A673 (cell line): ENCODE measurements around the gene SLC2A4. TPM values are rescaled to one million over a fixed set of nuclear protein-coding genes. Genes with fewer than 3 reads are reported as not detected.
A peak's percentile ranks its signal among the peaks of the same experiment; 100 is the strongest.

ENCODE experiments used
- BruUV-seq: library from RNA; stranded (reverse); fragments of 400-500 nt; replicated peaks from 2 replicates; lab custom pipeline; 2021; lab: Mats Ljungman, UMichigan
- CTCF ChIA-PET: fragments of 300-600 bp; sonication (Branson Sonifier 250); formaldehyde crosslinking; loops from one replicate; lab custom pipeline; 2022; ENCODE audit warnings: antibody characterized with exemption; lab: Charles Lee
- POLR2A ChIA-PET: fragments of 300-600 bp; sonication (Branson Sonifier 250); formaldehyde crosslinking; loops from one replicate; lab custom pipeline; 2022; ENCODE audit warnings: antibody characterized with exemption; ENCODE audit not compliant: low non-redundant PET; lab: Charles Lee
- DNase-seq: peaks from one replicate; pipeline ENCODE4 v3.0.0-alpha.2; 2015; ENCODE audit warnings: low spot score
- H3K27ac ChIP-seq: fragments of 200-600 bp; sonication (generic); 2 replicates; pipeline ENCODE4 v1.5.1; 2016; ENCODE audit warnings: mixed run types, low read depth, mild to moderate bottlenecking, mixed read lengths, antibody characterized with exemption, low read length; ENCODE audit not compliant: poor library complexity, severe bottlenecking
- H3K27me3 ChIP-seq: fragments of 200-600 bp; sonication (generic); replicated peaks from 2 replicates; pipeline ENCODE4 v1.6.1; 2017; ENCODE audit warnings: mixed run types, low read depth, mild to moderate bottlenecking, mixed read lengths, antibody characterized with exemption, low read length; ENCODE audit not compliant: insufficient read depth, poor library complexity
- H3K36me3 ChIP-seq: fragments of 200-600 bp; sonication (generic); 2 replicates; pipeline ENCODE4 v1.6.1; 2016; ENCODE audit warnings: mixed run types, mild to moderate bottlenecking, mixed read lengths, antibody characterized with exemption, low read length; ENCODE audit not compliant: insufficient read depth, poor library complexity, severe bottlenecking
- H3K4me1 ChIP-seq: fragments of 200-600 bp; sonication (generic); 2 replicates; pipeline ENCODE4 v1.6.1; 2017; ENCODE audit warnings: mixed run types, mild to moderate bottlenecking, mixed read lengths, antibody characterized with exemption, low read length; ENCODE audit not compliant: insufficient read depth, poor library complexity, severe bottlenecking
- H3K4me3 ChIP-seq: fragments of 200-600 bp; sonication (generic); 2 replicates; pipeline ENCODE4 v1.5.1; 2016; ENCODE audit warnings: low read depth, mixed run types, mild to moderate bottlenecking, mixed read lengths, low read length; ENCODE audit not compliant: poor library complexity, severe bottlenecking
- H3K9me3 ChIP-seq: fragments of 200-600 bp; sonication (generic); 2 replicates; pipeline ENCODE4 v1.6.1; 2016; ENCODE audit warnings: mixed run types, low read depth, mild to moderate bottlenecking, mixed read lengths, antibody characterized with exemption, low read length; ENCODE audit not compliant: poor library complexity, severe bottlenecking
- CTCF ChIP-seq: fragments of 300-800, 200-600 bp; sonication (generic); conservative IDR thresholded peaks from 2 replicates; pipeline ENCODE4 v1.5.1; 2017; ENCODE audit warnings: low read depth, mild to moderate bottlenecking, antibody characterized with exemption, low read length, moderate library complexity, mixed read lengths
- EZH2 ChIP-seq: fragments of 200-600 bp; sonication (generic); IDR thresholded peaks from 2 replicates; pipeline ENCODE4 v1.6.1; 2017; ENCODE audit warnings: borderline replicate concordance, low read depth, mild to moderate bottlenecking, mixed read lengths, antibody characterized with exemption, low read length; ENCODE audit not compliant: poor library complexity, severe bottlenecking
- intact Hi-C: fragments of 100-400 bp; cut with micrococcal nuclease; formaldehyde crosslinking; loops from one replicate; pipeline ENCODE4 v1.10.0; 2022; ENCODE audit not compliant: unreplicated experiment
- total RNA-seq: library from RNA; stranded (reverse); gene quantifications from 2 replicates; pipeline ENCODE4 v1.2.3, GENCODE V29; 2021

Gene SLC2A4
- total RNA-seq, 1 experiment from 2014 or later: 0.67 TPM

GRCh38 chr17:7294614-7295153, 13.2 kb downstream of the SLC2A4 start, which contains the start of gene YBX2:
Gene YBX2 (minus strand): TSS chr17:7294639. CDS start chr17:7294500, 139 bp downstream.
- Histone ChIP-seq H3K27ac (no peak within 1 kb of the TSS), H3K27me3 (no peaks in the 10 kb centered on the region), H3K9me3 (no peaks in the 10 kb centered on the region), H3K36me3 (no peaks in the 10 kb centered on the region), H3K4me1 (peaks cover 22% of the 10 kb centered on the region), H3K4me3 (peak within 1 kb of the TSS; percentile 30)
- ChIA-PET CTCF (no interaction called here), POLR2A (no interaction called here)
- TF ChIP-seq EZH2 (no peak), CTCF (no peak)
- peak; percentile 84 for DNase-seq
- intact Hi-C loops: loop anchor here (5.0 kb wide), 1 partner anchor 53 kb away; no protein-coding TSS in a partner anchor
- no TSS peak for BruUV-seq

GRCh38 chr17:7295230-7296180, 14.0 kb downstream of the SLC2A4 start:
- no peak overlapping the region for H3K27ac ChIP-seq
- ChIA-PET CTCF (interaction anchor here (0.8 to 2.0 kb wide), 5 partner anchors 11 to 250 kb away, joined by 3 to 30 read pairs (median 12); partner anchors contain the start of genes NEURL4 and SLC2A4), POLR2A (no interaction called here)
- intact Hi-C loops: loop anchor here (1.0 to 5.0 kb wide), 3 partner anchors 14 to 249 kb away; partner anchors contain the start of gene SLC2A4
- DNase-seq: no peak
- H3K36me3 ChIP-seq: no peaks in the 10 kb centered on the region
- H3K4me1 ChIP-seq: peaks cover 22% of the 10 kb centered on the region
- H3K4me3 ChIP-seq: peak overlapping the region; percentile 24
- BruUV-seq: no TSS peak
- TF ChIP-seq EZH2: no peak
- TF ChIP-seq CTCF: no peak
- H3K27me3 ChIP-seq: no peaks in the 10 kb centered on the region
- H3K9me3 ChIP-seq: no peaks in the 10 kb centered on the region

GRCh38 chr17:7296189-7296861, 14.8 kb downstream of the SLC2A4 start:
- ChIA-PET CTCF (interaction anchor here (0.8 to 2.0 kb wide), 8 partner anchors 12 to 250 kb away, joined by 3 to 30 read pairs (median 6); partner anchors contain the start of genes DVL2, NEURL4 and SLC2A4), POLR2A (interaction anchor here (0.6 kb wide), 2 partner anchors 158 to 184 kb away, joined by 3 to 4 read pairs; no protein-coding TSS in a partner anchor)
- intact Hi-C loops: loop anchor here (1.0 to 5.0 kb wide), 3 partner anchors 15 to 250 kb away; partner anchors contain the start of gene SLC2A4
- Histone ChIP-seq H3K36me3 (no peaks in the 10 kb centered on the region), H3K4me1 (peaks cover 22% of the 10 kb centered on the region), H3K27me3 (no peaks in the 10 kb centered on the region), H3K9me3 (no peaks in the 10 kb centered on the region), H3K27ac (no peak overlapping the region), H3K4me3 (peak overlapping the region; percentile 24)
- BruUV-seq: no TSS peak
- peak; percentile 85 for DNase-seq
- peak; percentile 94 for TF ChIP-seq CTCF
- TF ChIP-seq EZH2: no peak
